Transverse colon (tissue), 4 donors: ENCODE results near the gene PPM1A.

Experiments used
- CTCF ChIP-seq, 5 experiments: fragments of 200-600 bp in 3 of 5; fragments of 450-650 bp in 2 of 5; sonication (generic) in 3 of 5; IDR thresholded peaks; 1 replicate in 2 of 5; 2 replicates in 3 of 5; pipeline ENCODE4 v1.5.1; 2016 to 2017; ENCODE audit warnings: antibody characterized with exemption in 5 of 5, inconsistent platforms in 3 of 5, mild to moderate bottlenecking in 2 of 5, moderate library complexity in 1 of 5
- EP300 ChIP-seq: sonication (generic); formaldehyde crosslinking; IDR thresholded peaks from one replicate; pipeline ENCODE4 v1.6.1; 2017; ENCODE audit warnings: antibody characterized with exemption, low read depth
- POLR2A ChIP-seq: fragments of 450-650 bp; IDR thresholded peaks from one replicate; pipeline ENCODE4 v1.6.1; 2016; ENCODE audit warnings: antibody characterized with exemption, mild to moderate bottlenecking, moderate library complexity
- POLR2AphosphoS5 ChIP-seq, 3 donors: sonication (generic); formaldehyde crosslinking; IDR thresholded peaks; one replicate each; pipeline ENCODE4 v1.6.1; 2016; ENCODE audit warnings: antibody characterized with exemption in 3 of 3

- no peak for TF ChIP-seq CTCF (IDR thresholded peaks at IDR 0.05)
- no peak for TF ChIP-seq EP300
- no peak for TF ChIP-seq POLR2AphosphoS5 (IDR thresholded peaks at IDR 0.05)
- TF ChIP-seq POLR2A: no peak
These were observed 27.3 kb downstream of the PPM1A start for GRCh38 chr14:60276347-60276746.
